IMR-90 (cell line): Measurements from ENCODE around the gene RBBP8NL. TPM values are rescaled to one million over a fixed set of nuclear protein-coding genes. Genes with fewer than 3 reads are reported as not detected.

Experiments used
- ATAC-seq: fragments of 200-7000 bp; cut with Tn5 transposase; 2 replicates; pipeline ENCODE4 v1.9.1; 2020; ENCODE audit warnings: low read depth, mild to moderate bottlenecking, moderate library complexity
- BruUV-seq: library from RNA; stranded (reverse); fragments of 400-500 nt; replicated peaks from 2 replicates; lab custom pipeline; 2021; lab: Mats Ljungman, UMichigan
- CTCF ChIA-PET: fragments of 300-600 bp; formaldehyde crosslinking; extraction: SDS; loops from one replicate; lab custom pipeline; 2021; ENCODE audit warnings: antibody characterized with exemption; lab: Yijun Ruan, JAX
- POLR2A ChIA-PET: fragments of 300-600 bp; sonication (Branson Sonifier 250); formaldehyde crosslinking; loops from one replicate; lab custom pipeline; 2022; ENCODE audit warnings: antibody characterized with exemption; ENCODE audit not compliant: unreplicated experiment; lab: Charles Lee
- DNase-seq: peaks from one replicate; pipeline ENCODE4 v3.0.0; 2013
- H2AFZ ChIP-seq: replicated peaks from 2 replicates; pipeline ENCODE3; 2013; ENCODE audit warnings: low read length, mild to moderate bottlenecking; ENCODE audit not compliant: poor library complexity
- H2AK5ac ChIP-seq: 2 replicates; pipeline ENCODE4 v1.6.1; 2013; ENCODE audit warnings: low read depth, low read length, inconsistent platforms
- H2AK9ac ChIP-seq: replicated peaks from 2 replicates; pipeline ENCODE3; 2013; ENCODE audit warnings: mild to moderate bottlenecking, low read depth, low read length, moderate library complexity; ENCODE audit not compliant: poor library complexity
- H2BK120ac ChIP-seq: 2 replicates; pipeline ENCODE4 v1.6.1; 2013; ENCODE audit warnings: low read depth, low read length, inconsistent platforms
- H2BK15ac ChIP-seq: 3 replicates; pipeline ENCODE4 v1.6.1; 2013; ENCODE audit warnings: low read depth, low read length, inconsistent platforms
- H2BK20ac ChIP-seq: 2 replicates; pipeline ENCODE4 v1.6.1; 2013; ENCODE audit warnings: low read depth, mild to moderate bottlenecking, inconsistent platforms, low read length, moderate library complexity
- H2BK5ac ChIP-seq: 2 replicates; pipeline ENCODE4 v1.6.1; 2013; ENCODE audit warnings: mild to moderate bottlenecking, low read depth, low read length, inconsistent platforms; ENCODE audit not compliant: poor library complexity, severe bottlenecking
- H3K14ac ChIP-seq: replicated peaks from 2 replicates; pipeline ENCODE4 v1.6.1; 2013; ENCODE audit warnings: low read depth, low read length, inconsistent platforms
- H3K18ac ChIP-seq: 2 replicates; pipeline ENCODE4 v1.6.1; 2013; ENCODE audit warnings: low read depth, low read length, control low read depth
- H3K23ac ChIP-seq: 2 replicates; pipeline ENCODE4 v1.6.1; 2013; ENCODE audit warnings: low read depth, low read length, inconsistent platforms
- H3K27ac ChIP-seq: 2 replicates; pipeline ENCODE4 v1.5.1; 2013; ENCODE audit warnings: mild to moderate bottlenecking, control low read depth, low read length; ENCODE audit not compliant: insufficient read depth
- H3K27me3 ChIP-seq: 2 replicates; pipeline ENCODE4 v1.6.1; 2013; ENCODE audit warnings: low read length; ENCODE audit not compliant: control insufficient read depth, insufficient read depth
- H3K36me3 ChIP-seq: 2 replicates; pipeline ENCODE4 v1.6.1; 2013; ENCODE audit warnings: low read length, mixed read lengths; ENCODE audit not compliant: control insufficient read depth, insufficient read depth
- H3K4ac ChIP-seq: 2 replicates; pipeline ENCODE4 v1.6.1; 2013; ENCODE audit warnings: low read depth, low read length, inconsistent platforms
- H3K4me1 ChIP-seq: 2 replicates; pipeline ENCODE4 v1.6.1; 2013; ENCODE audit warnings: low read length, mixed read lengths; ENCODE audit not compliant: control insufficient read depth, insufficient read depth
- H3K4me2 ChIP-seq: 2 replicates; pipeline ENCODE4 v1.6.1; 2013; ENCODE audit warnings: low read depth, mild to moderate bottlenecking, control low read depth, low read length, moderate library complexity
- H3K4me3 ChIP-seq: 2 replicates; pipeline ENCODE4 v1.5.1; 2013; ENCODE audit warnings: low read depth, mild to moderate bottlenecking, control low read depth, low read length, moderate library complexity; ENCODE audit not compliant: insufficient read depth
- H3K56ac ChIP-seq: 2 replicates; pipeline ENCODE4 v1.6.1; 2013; ENCODE audit warnings: low read length, inconsistent platforms; ENCODE audit not compliant: insufficient read depth; ENCODE audit errors: extremely low read depth
- H3K79me1 ChIP-seq, 2 experiments: 2 replicates each; pipeline ENCODE4 v1.6.1; 2013; ENCODE audit warnings: low read length in 2 of 2, inconsistent platforms in 1 of 2, low read depth in 1 of 2
- H3K9ac ChIP-seq: 2 replicates; pipeline ENCODE4 v1.6.1; 2013; ENCODE audit warnings: low read depth, low read length, control low read depth
- H3K9me1 ChIP-seq: 2 replicates; pipeline ENCODE4 v1.6.1; 2013; ENCODE audit warnings: low read length, inconsistent platforms; ENCODE audit not compliant: insufficient read depth
- H3K9me3 ChIP-seq: 2 replicates; pipeline ENCODE4 v1.6.1; 2013; ENCODE audit warnings: low read length; ENCODE audit not compliant: control insufficient read depth, insufficient read depth
- H4K20me1 ChIP-seq: 2 replicates; pipeline ENCODE4 v1.6.1; 2013; ENCODE audit warnings: low read length, inconsistent platforms; ENCODE audit not compliant: insufficient read depth
- H4K5ac ChIP-seq: 2 replicates; pipeline ENCODE4 v1.6.1; 2013; ENCODE audit warnings: mild to moderate bottlenecking, low read depth, low read length, control low read depth
- H4K8ac ChIP-seq, 2 experiments: 2 replicates each; pipeline ENCODE4 v1.6.1; 2013; ENCODE audit warnings: low read depth in 2 of 2, low read length in 2 of 2, control low read depth in 1 of 2, inconsistent platforms in 1 of 2
- H4K91ac ChIP-seq: 2 replicates; pipeline ENCODE4 v1.6.1; 2013; ENCODE audit warnings: low read depth, low read length, inconsistent platforms; ENCODE audit not compliant: insufficient read depth
- NFE2L2 ChIP-seq: fragments of 150-350 bp; IDR thresholded peaks from 2 replicates; pipeline ENCODE4 v1.6.1; 2016; ENCODE audit warnings: low read depth, mild to moderate bottlenecking, low read length
- WGBS, 2 experiments: methylation state at CpG; one replicate each; pipeline versions ENCODE4 v1.1.5 to v1.1.7; 2013; ENCODE audit warnings: missing lambda C conversion rate in 2 of 2; ENCODE audit not compliant: insufficient read length in 1 of 2; ENCODE audit errors: extremely low coverage in 2 of 2; 5-methylcytosine and 5-hydroxymethylcytosine counted together
- dilution Hi-C: fragments of 300-500 bp; cut with HindIII; formaldehyde crosslinking; loops from one replicate; pipeline ENCODE4 v1.14.3; 2018; ENCODE audit warnings: low sequenced_read_pairs; ENCODE audit not compliant: unreplicated experiment
- in situ Hi-C: fragments of 300-500 bp; cut with MboI; formaldehyde crosslinking; loops from 3 replicates; pipeline ENCODE4 v1.14.3; 2019; ENCODE audit warnings: low sequenced_read_pairs, inconsistent platforms, mixed read lengths
- intact Hi-C: fragments of 100-400 bp; cut with micrococcal nuclease; formaldehyde crosslinking; loops from 2 replicates; pipeline ENCODE4 v1.10.0; 2022
- polyA plus RNA-seq, 3 experiments: library from polyadenylated mRNA; depleted of rRNA; stranded (reverse); fragments of >200 nt; gene quantifications; 2 replicates each; pipeline ENCODE4 v1.2.3, GENCODE V29; 2012; ENCODE audit warnings: low replicate concordance in 1 of 3
- total RNA-seq: library from RNA; depleted of rRNA; stranded (reverse); fragments of >200 nt; gene quantifications from 2 replicates; pipeline ENCODE4 v1.2.3, GENCODE V29; 2012

Gene RBBP8NL
- total and polyA plus RNA-seq, 2 of the 4 experiments (the other 2 are of a cell fraction): not detected

GRCh38 chr20:62437927-62438326 is 10.6 kb upstream of the RBBP8NL start:
- Histone ChIP-seq H3K4me2 (peak overlapping the region; percentile 36; the same call in 1 of the 2 replicates), H3K14ac (no peak overlapping the region), H3K27me3 (peaks cover 75% of the 10 kb centered on the region), H3K4me1 (peaks cover 8% of the 10 kb centered on the region; the same call in 1 of the 2 replicates), H3K9me1 (no peaks in the 10 kb centered on the region; the same call in 1 of the 2 replicates), H3K4me3 (no peak overlapping the region), H3K9me3 (peaks cover 7% of the 10 kb centered on the region), H2BK5ac (no peak overlapping the region), H3K18ac (no peak overlapping the region; the same call in 1 of the 2 replicates), H3K36me3 (no peaks in the 10 kb centered on the region), H2AK5ac (no peak overlapping the region), H4K5ac (no peak overlapping the region), H4K20me1 (no peaks in the 10 kb centered on the region), H3K4ac (peak overlapping the region; percentile 43; the same call in 1 of the 2 replicates), H3K79me1 (no peaks in the 10 kb centered on the region), H3K9ac (no peak overlapping the region), H2AK9ac (no peak overlapping the region), H2BK20ac (no peak overlapping the region), H4K91ac (0 out of 2 replicates have a peak overlapping the region, but pooled peaks have one; percentile 41), H3K23ac (no peak overlapping the region), H2AFZ (peak overlapping the region; percentile 56), H4K8ac (no peak overlapping the region), H3K56ac (no peak overlapping the region), H2BK15ac (no peak overlapping the region), H2BK120ac (no peak overlapping the region), H3K27ac (no peak overlapping the region)
- WGBS, 2 experiments: 16% methylated on average over 7 of the region's 24 CpGs; no CpG with 5 or more reads in 1 of the 2 experiments
- POLR2A ChIA-PET: no interaction called here
- CTCF ChIA-PET: no interaction called here
- TF ChIP-seq NFE2L2: no peak
- ATAC-seq (peak; percentile 76), DNase-seq (no peak)
- BruUV-seq: no TSS peak
- dilution Hi-C loops (no loop called here), in situ Hi-C loops (no loop called here), intact Hi-C loops (no loop called here)
